Tibial artery (tissue), 4 donors: ENCODE results near the gene ACOT13.

Experiments
- DNase-seq, 2 donors: peaks; one replicate each; pipeline ENCODE4 v3.0.0-alpha.2; 2019
- H3K27ac ChIP-seq, 2 donors: fragments of 200-600 bp; sonication (generic) in 1 of 2; 1 replicate in 1 of 2; 2 replicates in 1 of 2; pipeline ENCODE4 v1.5.1; 2018 to 2019; ENCODE audit warnings: mild to moderate bottlenecking in 1 of 2
- H3K27me3 ChIP-seq, 2 donors: fragments of 200-600 bp; sonication (generic) in 1 of 2; one replicate each; pipeline versions ENCODE4 v1.5.1 to v1.6.0; 2016 to 2019
- H3K36me3 ChIP-seq, 3 donors: fragments of 200-600 bp; sonication (generic) in 2 of 3; one replicate each; pipeline ENCODE4 v1.5.1; 2016 to 2019; ENCODE audit warnings: mild to moderate bottlenecking in 2 of 3
- H3K4me1 ChIP-seq, 4 donors: fragments of 200-600 bp; sonication (generic) in 2 of 4; 1 replicate in 3 of 4; 2 replicates in 1 of 4; pipeline ENCODE4 v1.5.1; 2016 to 2019
- H3K4me3 ChIP-seq, 2 donors: fragments of 200-600 bp; sonication (generic) in 1 of 2; 1 replicate in 1 of 2; 2 replicates in 1 of 2; pipeline ENCODE4 v1.5.1; 2018 to 2019; ENCODE audit warnings: mild to moderate bottlenecking in 2 of 2
- H3K9me3 ChIP-seq, 3 donors: fragments of 200-600 bp; sonication (generic) in 1 of 3; one replicate each; pipeline ENCODE4 v1.5.1; 2016 to 2019
- intact Hi-C: fragments of 100-400 bp; cut with DNase I; formaldehyde crosslinking; loops from one replicate; pipeline ENCODE4 v1.15.0; 2023; ENCODE audit warnings: low total_unique reads
- TF ChIP-seq, protein P1 (sequence below), 2 experiments: fragments of 200-600 bp in 1 of 2; fragments of 450-650 bp in 1 of 2; IDR thresholded peaks; one replicate each; pipeline ENCODE4 v1.5.1; 2017 to 2019; ENCODE audit warnings: antibody characterized with exemption in 2 of 2, mild to moderate bottlenecking in 1 of 2, moderate library complexity in 1 of 2

ACOT13 gene

DNA sequence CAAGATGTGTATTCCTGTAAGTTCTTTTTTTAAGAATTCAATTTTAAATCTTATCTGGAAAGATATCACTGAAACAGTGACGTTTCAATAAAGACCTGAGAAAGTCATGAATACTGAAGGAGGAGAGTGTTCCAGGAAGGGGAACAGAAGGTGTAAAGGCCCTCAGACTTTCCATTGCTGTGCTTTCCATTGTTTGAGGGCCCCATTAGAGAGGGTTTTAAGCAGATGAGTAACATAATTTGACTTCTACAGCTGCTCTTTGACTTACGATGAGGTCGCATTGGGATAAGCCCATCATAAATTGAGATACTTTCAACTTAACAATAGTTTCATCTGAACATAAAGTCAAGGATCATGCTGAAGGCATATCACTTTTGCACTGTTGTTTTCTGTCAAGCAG lies 24.7 kb downstream of the ACOT13 start:
- H3K9me3 ChIP-seq: no peaks in the 10 kb centered on the region
- H3K36me3 ChIP-seq: peaks cover 0 to 3% (median 0%) of the 10 kb centered on the region in 3 donors
- H3K4me3 ChIP-seq: no peak overlapping the region
- peaks cover 0 to 10% (median 0%) of the 10 kb centered on the region in 4 donors for H3K4me1 ChIP-seq
- intact Hi-C loops: no loop called here
- TF ChIP-seq, protein P1, sequence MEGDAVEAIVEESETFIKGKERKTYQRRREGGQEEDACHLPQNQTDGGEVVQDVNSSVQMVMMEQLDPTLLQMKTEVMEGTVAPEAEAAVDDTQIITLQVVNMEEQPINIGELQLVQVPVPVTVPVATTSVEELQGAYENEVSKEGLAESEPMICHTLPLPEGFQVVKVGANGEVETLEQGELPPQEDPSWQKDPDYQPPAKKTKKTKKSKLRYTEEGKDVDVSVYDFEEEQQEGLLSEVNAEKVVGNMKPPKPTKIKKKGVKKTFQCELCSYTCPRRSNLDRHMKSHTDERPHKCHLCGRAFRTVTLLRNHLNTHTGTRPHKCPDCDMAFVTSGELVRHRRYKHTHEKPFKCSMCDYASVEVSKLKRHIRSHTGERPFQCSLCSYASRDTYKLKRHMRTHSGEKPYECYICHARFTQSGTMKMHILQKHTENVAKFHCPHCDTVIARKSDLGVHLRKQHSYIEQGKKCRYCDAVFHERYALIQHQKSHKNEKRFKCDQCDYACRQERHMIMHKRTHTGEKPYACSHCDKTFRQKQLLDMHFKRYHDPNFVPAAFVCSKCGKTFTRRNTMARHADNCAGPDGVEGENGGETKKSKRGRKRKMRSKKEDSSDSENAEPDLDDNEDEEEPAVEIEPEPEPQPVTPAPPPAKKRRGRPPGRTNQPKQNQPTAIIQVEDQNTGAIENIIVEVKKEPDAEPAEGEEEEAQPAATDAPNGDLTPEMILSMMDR (IDR thresholded peaks at IDR 0.05): no peak
- no peak for DNase-seq
- no peak overlapping the region for H3K27ac ChIP-seq
- no peaks in the 10 kb centered on the region for H3K27me3 ChIP-seq

DNA sequence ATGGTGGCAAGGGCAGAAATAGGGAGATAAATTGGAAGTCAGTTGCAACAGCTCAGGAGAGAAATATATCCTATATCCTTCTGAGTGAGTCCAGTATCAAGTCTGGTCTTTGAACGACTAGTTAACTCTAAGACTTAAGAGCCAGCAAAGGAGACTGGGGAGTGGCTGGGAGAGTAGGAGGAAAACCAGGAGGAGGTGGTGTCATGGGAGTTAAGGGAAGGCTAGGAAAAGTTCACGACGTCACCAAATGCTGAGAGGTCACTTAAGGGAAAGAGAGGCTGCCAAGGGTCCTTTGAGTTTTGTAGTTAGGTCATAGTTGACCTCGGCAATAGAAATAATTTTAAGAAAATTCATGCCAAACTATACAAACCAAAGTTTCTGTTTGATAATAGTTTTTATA lies 25.1 kb downstream of the ACOT13 start:
- Histone ChIP-seq H3K4me1 (peaks cover 0 to 10% (median 0%) of the 10 kb centered on the region in 4 donors), H3K27ac (no peak overlapping the region), H3K27me3 (no peaks in the 10 kb centered on the region), H3K4me3 (no peak overlapping the region), H3K9me3 (no peaks in the 10 kb centered on the region), H3K36me3 (peaks cover 0 to 3% (median 0%) of the 10 kb centered on the region in 3 donors)
- intact Hi-C loops: no loop called here
- no peak for DNase-seq
- TF ChIP-seq, protein P1 (IDR thresholded peaks at IDR 0.05): no peak

DNA sequence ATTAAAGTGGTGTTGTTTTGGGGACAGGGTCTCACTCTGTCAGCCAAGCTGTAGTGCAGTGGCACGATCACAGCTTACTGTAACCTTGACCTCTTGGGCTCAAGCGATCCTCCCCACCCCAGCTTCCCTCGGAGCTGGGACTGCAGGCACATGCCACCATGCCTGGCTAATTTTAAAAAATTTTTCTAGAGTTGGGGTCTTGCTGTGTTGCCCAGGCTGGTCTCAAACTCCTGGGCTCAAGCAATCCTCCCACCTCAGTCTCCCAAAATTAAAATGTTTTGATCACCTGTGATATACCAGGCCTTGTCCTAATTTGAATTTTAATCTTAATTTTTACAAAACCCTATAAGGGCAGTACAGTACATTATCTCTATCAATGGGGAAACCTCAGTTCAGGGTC lies 25.5 kb downstream of the ACOT13 start:
- Histone ChIP-seq H3K4me3 (no peak overlapping the region), H3K27ac (no peak overlapping the region), H3K9me3 (no peaks in the 10 kb centered on the region), H3K36me3 (peaks cover 0 to 3% (median 0%) of the 10 kb centered on the region in 3 donors), H3K4me1 (peaks cover 0 to 10% (median 0%) of the 10 kb centered on the region in 4 donors), H3K27me3 (no peaks in the 10 kb centered on the region)
- no peak for DNase-seq
- intact Hi-C loops: no loop called here
- TF ChIP-seq, protein P1 (IDR thresholded peaks at IDR 0.05): no peak

DNA sequence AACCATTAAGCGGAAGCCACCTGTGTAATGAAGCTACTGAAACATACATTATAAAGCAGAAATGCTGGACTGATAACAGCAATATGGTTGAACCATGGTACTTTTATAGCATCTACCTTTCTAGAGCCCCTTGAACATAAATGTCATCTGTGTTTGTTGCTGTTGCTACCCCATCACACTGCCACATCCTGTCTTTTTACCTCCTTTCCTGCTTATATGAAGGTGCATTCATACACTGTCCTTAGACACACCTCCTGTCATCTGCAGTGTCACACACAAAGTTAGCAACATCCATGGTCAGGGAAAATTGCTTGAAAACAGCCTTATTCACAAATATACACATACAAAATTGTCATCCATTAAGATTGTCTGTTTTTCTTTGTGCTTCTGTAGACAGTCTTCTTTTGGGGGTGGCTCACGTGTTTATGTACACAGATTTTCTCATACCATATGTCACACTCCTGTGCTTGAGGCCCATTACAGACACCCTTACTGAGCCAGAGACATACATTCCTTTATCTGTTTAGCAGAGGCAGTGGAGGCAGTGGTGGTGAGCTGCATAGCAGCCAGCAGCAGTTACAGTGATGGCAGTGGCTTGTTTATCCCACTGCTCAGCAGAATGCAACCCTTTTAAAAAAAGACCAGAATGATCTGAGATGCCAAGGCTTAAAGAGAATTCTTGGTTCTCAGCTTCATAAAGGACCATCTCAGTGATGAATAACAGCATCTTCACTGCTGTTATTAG lies 26.1 kb downstream of the ACOT13 start:
- no peaks in the 10 kb centered on the region for H3K9me3 ChIP-seq
- DNase-seq: no peak
- TF ChIP-seq, protein P1 (IDR thresholded peaks at IDR 0.05): no peak
- no peaks in the 10 kb centered on the region for H3K27me3 ChIP-seq
- H3K27ac ChIP-seq: no peak overlapping the region
- H3K4me1 ChIP-seq: peaks cover 0 to 10% (median 0%) of the 10 kb centered on the region in 4 donors
- intact Hi-C loops: no loop called here
- H3K36me3 ChIP-seq: peaks cover 0 to 3% (median 0%) of the 10 kb centered on the region in 3 donors
- H3K4me3 ChIP-seq: no peak overlapping the region

DNA sequence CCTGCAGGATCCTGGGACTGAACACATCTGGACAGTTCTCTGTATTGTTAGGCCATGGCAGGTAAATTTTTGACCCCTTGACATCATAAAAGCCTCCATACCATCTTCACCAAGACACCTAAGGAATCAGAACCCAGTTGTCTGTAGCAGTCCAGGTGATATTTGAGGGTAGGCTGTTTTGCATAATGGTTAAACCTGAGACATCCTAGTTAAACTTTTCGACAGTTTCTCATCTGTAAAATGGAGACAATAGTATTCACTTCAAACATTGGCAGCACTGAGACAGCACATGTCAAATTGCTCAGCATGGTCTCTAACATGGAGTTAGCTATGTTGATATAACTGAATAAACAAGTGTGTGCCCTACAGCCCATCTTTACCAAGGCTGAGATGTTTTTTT lies 27.3 kb downstream of the ACOT13 start:
- Histone ChIP-seq H3K4me1 (peaks cover 0 to 11% (median under 1%) of the 10 kb centered on the region in 4 donors), H3K27ac (no peak overlapping the region), H3K27me3 (no peaks in the 10 kb centered on the region), H3K36me3 (peaks cover 0 to 3% (median 0%) of the 10 kb centered on the region in 3 donors), H3K4me3 (no peak overlapping the region), H3K9me3 (no peaks in the 10 kb centered on the region)
- intact Hi-C loops: no loop called here
- no peak for DNase-seq
- TF ChIP-seq, protein P1 (IDR thresholded peaks at IDR 0.05): no peak
